ENCODE measurements around the gene ULK4.
"Not testable (repeated sequence)": the region's sequence is repeated elsewhere in the genome, so short reads cannot be mapped to it uniquely, and the experiment has no call there.

Gene ULK4

DNA sequence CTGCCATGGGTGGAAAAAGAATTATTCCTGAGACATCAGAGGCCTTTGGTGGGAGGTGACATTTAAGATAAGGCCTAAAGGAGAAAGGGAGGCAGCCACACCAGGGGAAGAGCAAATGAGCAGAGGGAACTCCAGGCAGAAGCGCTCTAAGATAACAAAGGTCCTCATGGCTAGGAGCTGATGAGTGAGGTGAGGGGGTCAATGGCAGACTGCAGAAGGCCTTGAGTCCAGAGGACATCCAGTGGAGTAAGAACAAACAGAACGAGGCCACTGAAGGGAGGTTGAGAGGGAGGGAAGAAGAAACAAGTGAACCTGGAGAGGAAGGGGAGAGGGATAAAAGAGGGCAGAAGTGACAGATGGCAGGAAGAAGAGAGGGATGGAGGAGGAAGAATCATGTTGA lies 665.3 kb downstream of the ULK4 start:
- DNase-seq, result no peak

DNA sequence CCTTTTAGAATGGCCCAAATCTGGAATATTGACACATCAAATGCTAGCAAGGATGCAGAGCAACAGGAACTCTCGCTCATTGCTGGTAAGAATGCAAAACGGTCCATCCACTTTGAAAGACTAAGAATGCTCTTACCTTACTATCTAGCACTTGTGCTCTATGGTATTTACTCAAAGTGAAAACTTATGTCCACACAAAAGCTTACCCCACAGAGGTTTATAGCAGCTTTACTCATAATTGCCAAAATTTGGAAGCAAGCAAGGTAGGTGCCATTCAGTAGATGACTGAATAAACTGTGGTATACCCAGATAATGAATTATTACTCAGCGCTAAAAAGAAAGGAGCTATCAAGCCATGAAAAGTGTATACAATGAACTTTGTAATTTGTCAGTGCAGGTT lies 666.2 kb downstream of the ULK4 start:
- no peak for DNase-seq

DNA sequence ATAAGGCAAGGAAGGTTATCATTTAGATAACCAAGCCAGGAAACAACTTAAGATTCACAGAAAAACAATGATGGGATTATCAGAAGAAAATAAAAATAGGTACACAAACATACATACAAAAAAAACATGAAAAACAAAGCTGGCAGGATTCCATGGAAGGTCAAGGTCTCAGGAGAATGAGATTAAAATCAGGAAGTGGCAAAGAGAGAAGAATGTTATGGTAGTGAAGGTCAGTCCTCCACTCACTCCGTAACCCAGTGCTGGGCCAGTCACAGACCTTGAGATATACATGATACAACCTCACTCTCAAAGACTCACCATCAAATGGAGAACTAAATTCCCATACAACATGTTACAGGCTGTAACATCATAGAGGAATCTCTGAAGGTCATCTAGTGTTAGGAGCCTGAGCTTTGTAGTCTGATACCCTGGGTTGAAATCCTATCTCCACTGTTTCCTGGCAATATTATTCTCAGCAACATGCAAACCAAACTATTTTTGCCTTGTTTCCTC lies 668.7 kb downstream of the ULK4 start:
- DNase-seq, result no peak

DNA sequence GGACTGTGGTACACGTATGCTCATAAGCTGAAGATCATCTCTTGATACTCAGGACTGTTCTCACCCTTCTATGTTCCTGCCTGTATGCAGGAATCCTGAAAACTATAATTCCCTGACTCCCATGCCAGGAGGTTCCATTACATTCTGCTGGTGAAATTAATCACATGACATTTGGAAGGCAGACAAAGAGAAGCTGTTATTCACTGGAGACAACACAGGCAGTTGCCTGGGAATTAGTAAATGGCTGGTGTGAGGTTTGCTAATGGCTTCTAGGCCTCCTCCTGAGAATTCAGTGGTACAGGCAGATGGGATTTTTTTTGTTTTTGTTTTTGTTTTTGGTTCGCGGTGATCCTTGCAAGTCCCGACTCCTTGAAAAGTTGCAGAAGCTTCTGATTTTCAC lies 671.2 kb downstream of the ULK4 start:
- no peak for DNase-seq

DNA sequence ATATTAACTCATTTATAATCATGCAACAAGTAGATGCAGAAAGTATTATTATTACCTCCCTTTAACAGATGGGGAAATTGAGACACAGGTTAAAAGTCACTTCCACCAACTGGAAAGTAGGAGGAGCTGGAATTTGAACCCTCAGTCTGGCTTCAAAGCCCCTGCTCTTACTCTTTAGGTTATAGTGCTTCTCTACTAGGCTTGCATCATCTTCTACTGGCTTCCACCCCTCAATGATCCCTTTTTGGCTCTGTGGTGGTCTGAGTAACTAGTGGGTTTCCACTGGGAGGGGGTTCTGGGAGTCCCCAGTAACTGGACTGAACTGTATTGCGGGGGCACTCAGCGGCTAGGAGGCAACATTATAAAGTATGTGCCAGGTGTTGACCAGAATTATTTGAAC lies 671.6 kb downstream of the ULK4 start:
- no peak for DNase-seq

DNA sequence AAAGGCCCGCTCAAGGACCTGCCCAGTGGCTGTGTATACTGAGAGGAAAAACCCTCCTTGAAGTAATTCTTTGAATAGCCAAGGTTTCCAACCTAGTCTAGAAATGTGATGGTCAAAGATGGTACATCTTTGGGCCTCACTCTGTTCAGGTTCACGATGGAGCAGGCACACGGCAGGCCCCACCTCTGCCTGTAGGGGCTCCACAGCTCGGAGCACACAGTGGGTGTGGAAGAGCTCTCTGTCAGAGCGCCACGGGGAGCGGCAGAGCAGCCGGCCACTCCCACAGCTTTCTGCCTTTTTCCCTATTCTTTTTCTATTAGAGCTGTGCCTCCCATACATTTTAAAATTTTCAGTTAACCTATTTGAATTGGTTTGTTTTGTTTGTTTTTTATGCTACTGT lies 673.1 kb downstream of the ULK4 start:
- DNase-seq, result no peak

DNA sequence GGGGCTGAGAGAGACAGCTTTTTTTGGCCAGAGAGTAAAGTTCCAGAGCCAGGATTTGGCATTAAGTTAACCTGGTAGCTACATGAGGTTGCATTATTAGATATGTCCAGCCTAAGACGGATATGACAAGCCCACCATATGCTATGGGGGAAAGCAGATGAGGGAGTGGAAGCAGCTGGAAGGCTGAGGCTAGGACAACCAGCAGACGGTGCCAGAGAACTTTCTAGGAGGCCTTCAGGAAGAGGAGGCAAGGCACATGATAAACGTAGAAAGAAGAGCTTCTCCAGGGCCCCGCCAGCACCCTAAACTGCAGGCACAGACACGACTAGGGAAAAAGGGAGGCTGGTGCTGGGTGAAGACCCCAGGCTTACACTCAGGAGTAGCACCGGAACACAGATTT lies 675.6 kb downstream of the ULK4 start:
- DNase-seq, result no peak

DNA sequence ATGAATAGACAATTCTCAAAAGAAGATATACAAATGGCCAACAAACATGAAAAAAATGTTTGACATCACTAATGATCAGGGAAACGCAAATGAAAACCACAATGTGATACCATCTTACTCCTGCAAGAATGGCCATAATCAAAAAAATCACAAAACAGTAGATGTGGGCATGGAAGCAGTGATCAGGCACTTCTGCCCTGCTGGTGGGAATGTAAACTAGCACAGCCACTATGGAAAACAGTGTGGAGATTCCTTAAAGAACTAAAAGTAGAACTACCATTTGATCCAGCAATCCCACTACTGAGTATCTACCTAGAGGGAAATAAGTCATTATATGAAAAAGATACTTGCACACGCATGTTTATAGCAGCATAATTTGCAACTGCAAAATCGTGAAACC lies 677.0 kb downstream of the ULK4 start:
- DNase-seq, result not testable (repeated sequence)

DNA sequence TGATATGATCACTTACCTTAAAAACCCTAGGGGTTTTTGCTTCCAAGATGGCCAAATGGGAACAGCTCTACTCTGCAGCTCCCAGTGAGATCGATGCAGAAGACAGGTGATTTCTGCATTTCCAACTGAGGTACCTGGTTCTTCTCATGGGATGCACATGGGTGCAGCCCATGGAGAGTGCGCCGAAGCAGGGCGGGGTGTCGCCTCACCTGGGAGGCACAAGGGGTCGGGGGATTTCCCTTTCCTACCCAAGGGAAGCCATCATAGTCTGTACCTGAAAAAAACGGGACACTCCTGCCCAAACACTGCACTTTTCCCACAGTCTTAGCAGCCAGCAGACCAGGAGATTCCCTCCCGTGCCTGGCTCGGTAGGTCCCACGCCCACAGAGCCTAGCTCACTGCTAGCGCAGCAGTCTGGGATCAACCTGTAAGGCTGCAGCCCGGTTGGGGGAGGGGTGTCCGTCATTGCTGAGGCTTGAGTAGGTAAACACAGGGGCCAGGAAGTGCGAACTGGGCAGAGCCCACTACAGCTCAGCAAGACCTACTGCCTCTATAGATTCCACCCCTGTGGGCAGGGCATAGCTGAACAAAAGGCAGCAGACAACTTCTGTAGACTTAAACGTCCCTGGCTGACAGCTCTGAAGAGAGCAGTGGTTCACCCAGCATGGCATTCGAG lies 684.0 kb downstream of the ULK4 start:
- no peak for DNase-seq

DNA sequence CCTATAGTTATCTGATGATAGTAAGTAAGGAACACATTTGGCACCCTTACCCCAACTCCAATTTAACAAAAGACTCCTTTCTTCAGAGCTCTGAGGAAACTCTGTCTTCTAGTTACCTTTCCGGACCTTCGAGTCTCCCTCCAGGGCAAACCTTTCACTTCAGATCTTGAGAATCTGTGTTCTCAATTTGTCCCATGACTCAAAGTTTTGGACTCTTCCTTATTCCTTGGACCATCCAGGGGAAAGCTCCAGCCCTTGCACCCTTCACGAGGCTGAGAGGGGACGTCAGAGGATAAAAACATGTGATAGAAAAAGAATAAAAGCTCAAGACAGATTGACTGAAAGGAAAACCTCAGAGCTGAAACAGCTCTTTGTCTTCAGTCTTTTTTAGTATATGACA lies 685.7 kb downstream of the ULK4 start:
- no peak for DNase-seq

DNA sequence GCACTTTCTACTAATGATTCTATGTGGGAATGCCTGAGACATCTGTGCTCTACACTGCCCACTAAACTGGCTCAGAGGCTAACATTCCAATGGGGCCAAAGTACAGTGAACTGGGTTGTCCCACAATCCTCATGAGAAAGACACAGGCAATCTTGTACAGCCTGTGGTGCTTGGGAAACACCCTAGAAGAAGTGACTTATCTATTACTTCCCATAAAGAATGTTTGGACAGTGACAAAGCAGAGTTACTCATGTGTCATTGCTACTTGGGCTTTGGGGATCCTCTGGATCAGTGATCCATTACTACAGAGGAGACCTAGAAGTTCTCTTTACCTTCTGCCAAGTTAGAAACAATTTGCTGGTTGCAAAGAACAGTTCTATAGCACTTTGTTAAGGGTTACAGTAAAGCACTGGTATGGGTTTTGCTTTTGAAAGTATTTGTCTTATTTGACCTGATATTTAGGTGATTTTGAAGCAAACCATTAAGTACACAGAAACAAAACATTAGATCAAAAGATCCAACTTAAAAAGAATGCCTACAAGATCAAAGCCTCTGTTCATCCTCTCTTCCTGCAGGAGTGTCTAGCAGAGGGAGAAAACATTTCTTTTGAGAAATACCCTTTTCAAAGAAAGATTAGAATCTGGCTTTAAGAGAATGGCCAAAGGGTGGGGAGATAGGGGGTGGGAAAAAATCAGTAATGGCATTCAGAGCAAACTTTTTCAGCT lies 686.8 kb downstream of the ULK4 start:
- DNase-seq, result no peak

DNA sequence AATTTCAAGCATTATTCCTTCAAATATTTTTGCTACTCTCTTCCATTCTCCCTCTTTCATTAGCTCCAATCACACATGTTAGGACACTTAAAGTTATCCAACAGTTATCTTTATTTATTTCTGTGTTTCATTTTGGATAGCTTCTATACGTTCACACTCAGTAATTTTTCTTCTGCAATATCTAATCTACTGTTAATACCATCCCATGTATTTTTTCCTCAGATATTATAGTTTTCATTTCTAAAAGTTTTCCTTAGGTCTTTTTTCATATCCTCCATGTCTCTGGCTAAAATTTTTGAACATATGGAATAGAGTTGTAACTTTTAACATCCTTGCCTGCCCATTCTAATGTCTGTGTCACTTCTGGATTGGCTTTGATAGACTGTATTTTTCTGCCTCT lies 689.2 kb downstream of the ULK4 start:
- DNase-seq, result no peak

DNA sequence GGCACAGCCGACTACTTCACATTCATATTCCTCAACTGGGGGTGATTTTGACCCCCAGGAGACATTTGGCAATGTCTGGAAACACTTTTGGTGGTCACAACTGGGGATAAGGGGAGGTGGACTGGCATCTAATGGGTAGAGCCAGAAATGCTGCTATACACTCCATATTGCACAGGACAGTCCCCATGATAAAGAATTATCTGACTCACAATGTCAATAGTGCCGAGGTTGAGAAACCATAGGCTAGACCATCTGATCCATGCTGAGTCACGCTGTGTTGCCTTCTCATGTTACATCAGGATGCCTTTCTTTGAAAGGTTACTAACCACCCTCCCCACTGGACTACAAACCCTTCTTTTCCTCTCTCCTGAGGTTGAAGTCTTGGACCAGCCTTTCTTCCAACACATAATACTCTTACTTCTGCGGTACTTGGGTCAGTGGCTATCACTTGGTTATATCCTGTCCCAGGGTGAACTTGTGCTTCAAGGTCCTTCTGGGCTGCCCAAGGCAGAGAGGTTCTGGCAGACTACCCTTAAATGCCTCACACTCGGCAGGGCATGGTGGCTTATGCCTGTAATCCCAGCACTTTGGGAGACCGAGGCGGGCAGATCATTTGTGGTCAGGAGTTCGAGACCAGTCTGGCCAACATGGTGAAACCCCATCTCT lies 693.8 kb downstream of the ULK4 start:
- no peak for DNase-seq

DNA sequence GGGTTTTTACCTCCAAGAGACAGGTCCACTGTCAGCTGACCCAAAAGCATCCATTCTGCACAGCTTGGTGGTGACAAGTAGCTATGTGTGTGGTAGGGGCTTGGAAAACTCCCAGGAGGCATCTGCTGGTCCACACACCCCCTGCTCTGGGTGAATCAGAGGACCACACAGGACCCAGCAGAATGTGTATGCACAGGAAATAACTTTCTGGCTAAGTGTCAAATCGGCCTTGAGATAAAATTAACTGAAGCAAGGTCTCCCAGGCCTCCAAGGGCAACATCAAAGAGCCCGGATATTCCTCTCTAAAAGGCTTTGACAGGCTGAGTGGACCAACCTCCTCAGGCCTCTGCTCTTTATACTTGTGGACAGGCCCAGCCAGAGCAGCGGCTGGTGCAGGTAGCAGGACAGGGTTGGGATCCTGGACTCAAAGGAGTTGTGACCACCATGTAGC lies 696.1 kb downstream of the ULK4 start:
- no peak for DNase-seq

DNA sequence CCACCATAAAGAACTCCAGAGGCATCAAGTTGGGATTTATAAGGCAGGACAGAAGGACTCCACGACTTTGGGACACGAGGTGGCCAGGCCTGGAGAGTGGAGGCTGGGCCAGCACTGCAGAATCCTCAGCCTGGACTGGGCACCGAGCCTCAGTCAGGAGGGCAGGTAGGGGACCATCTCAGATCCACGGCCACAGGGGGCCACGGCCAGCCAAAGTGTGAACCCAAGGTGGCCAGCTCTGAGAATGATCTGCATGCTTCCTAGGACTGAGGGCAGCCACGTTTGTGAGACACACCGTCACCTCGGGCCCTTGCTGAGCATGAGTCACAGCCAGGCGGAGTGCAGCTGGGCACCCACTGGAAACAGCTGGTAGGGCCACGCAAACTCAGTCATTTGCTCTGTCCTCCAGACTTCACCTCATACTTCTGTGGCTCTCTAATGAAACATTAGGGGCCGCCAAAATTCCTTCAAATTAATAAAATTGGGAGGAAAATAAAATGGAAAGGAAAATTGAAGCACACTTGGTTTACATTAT lies 696.8 kb downstream of the ULK4 start:
- DNase-seq, result no peak

DNA sequence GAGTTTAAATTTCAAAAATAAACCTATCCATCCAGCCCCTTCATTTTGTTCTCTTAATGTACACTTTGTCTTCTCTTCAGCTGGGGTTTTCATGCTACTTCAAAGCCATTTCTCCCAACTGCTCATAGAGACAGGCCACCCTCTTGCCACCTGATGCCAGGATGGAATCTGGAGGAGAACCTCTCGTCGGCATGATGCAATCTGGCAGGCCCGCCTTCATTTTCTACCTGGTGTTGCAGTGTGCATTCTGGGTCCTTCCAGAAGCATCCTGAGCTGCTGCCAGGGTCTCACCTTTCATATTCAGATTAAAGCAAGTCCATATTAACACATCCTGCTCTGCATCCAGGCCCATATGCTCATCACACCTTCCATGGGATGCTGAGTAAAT lies 701.8 kb downstream of the ULK4 start:
- DNase-seq, result no peak

DNA sequence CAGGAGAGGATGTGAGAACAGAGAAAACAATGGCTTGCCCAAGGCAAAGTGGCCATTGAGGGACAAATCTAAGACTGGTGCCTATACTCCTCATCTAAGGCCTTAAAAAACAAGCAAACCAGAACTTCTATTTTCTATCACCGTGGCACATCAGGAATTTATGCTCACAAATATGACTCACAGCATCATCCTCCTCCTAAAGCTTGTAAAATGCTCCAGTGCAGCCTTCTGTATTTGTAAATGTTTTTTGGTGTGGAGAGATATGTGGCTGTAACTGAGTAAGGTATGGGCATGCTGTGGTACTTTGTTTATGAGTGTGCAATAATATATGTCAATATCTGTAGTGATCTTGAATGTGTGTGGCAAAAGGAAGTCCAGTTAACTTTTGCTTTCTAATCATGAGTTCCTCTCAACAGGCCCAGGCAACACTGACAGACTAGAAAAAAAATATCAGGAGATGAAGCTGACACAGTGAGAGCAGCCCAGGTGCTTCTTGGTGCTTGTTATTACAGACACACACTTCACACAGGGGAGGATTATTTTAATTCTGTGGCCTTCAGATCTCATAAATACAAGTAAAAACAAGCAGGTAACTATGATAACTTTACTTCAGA lies 702.3 kb downstream of the ULK4 start:
- DNase-seq, result no peak

DNA sequence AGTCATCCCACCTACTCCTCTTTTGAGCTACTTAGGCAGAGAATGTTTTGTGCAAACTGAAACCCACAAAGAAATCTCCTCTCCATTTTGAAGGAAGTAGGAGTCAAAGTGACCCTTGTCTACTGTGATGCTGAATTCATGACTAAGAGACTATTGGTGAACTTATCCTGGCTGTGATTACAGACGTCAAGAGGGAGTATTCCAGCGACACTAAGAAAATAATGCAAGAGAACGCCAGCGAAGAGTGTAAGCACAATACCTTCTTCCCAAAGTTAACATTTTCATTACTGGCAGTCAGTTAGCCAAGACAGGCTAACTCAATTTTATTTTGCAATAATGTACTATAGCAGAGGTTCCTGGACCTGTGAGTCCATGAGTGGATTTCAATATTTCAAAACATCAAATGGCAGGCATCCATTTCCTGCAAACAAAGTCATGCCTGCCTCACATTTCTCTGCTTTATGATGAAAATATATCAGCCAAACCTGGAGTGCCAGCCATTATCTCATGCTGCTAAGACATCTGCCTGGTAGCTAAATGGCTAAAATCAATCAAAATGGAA lies 703.6 kb downstream of the ULK4 start:
- no peak for DNase-seq

DNA sequence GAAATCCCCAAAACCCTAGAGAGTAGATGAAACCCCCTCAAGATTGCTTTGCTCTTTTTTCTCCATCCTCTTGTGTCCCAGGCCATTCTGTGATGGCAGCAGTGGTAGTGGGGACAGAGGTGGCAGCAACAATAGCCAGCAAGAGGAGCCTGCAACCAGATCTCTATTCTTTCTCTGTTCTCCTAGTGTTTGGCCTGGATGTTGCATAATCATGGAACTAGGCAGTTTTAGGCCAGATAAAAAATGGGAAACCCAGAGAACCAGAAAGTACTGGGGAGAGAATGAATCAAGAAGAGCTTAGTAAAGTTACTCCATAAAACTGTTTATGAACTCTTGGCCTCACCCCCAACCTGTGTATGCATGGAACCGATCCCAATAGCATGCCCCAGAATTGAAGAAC lies 710.3 kb downstream of the ULK4 start:
- no peak for DNase-seq

DNA sequence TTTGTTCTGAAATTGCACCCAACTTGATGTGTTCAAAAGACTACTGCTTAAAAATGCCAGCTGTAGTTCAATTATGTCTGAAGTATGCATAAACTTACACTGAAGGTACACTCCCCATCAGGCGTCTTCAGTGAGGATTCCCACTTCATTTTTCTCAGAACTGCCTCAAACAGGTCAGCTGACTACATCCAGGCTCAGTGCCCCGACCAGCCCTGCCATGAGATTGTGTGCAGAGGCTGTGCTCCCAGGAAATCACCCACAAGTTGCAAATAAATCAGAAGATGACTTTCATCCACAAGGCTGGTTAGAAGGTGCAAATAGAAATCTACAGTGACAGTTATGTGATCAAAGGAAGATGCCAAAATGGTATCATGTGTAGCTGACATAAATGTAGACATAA lies 711.1 kb downstream of the ULK4 start:
- no peak for DNase-seq

DNA sequence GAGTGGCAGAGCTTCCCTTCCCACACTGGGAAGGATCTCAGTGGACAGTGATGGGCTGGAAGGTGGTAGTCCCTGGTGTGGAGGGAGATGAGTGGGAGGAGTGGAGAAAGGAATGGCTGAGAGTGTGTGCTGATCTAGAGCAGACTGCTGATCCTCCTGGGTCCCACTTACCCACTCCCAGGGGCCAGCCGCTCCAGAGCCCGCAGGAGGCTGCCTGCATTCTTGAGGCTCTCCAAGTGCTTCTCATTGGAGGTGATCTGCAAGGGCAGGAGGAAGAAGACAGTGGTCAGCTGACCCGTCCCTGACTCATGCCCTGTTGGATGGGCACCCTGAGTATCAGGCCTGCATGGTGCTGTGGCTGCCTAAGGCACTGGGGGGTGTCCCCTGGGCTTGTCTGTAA lies 712.6 kb downstream of the ULK4 start:
- DNase-seq, result no peak

DNA sequence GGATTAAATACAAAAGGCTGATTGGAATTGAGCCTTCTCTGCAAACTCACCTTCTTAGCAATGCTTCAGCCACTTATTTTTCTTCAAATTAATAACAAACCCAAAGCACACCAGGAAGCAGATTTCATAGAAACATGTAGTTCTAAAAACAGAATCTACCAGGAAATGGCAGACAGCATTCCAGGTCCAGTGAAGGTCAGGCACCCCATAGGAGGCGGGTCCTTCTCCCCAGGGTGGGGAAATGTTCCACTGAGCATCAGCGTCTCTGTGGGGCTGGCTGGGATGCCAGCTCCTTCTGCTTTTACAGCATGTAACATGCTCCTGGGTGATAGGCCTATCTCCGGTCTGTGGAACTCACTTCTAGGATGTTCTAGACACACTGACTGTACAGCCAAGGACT lies 713.4 kb downstream of the ULK4 start:
- no peak for DNase-seq
